Neural cell (in vitro differentiated cells): ENCODE results near the gene ITLN2. TPM values are rescaled to one million over a fixed set of nuclear protein-coding genes. Genes with fewer than 3 reads are reported as not detected.

Experiments
- H2AFZ ChIP-seq: fragments of 200-600, 300-800 bp; sonication (generic), shearing (Covaris generic); 2 replicates; pipeline ENCODE4 v1.6.0; 2014; ENCODE audit warnings: low read depth, mild to moderate bottlenecking, antibody characterized with exemption, low read length, moderate library complexity
- H3F3A ChIP-seq: fragments of 200-600 bp; shearing (Covaris generic); 2 replicates; pipeline ENCODE4 v1.6.1; 2016; ENCODE audit warnings: mild to moderate bottlenecking, moderate library complexity, mixed read lengths, antibody characterized with exemption, low read length; ENCODE audit not compliant: insufficient read depth, poor library complexity, severe bottlenecking
- H3K27ac ChIP-seq: fragments of 200-600, 300-800 bp; sonication (generic), shearing (Covaris generic); 2 replicates; pipeline ENCODE4 v1.5.1; 2014; ENCODE audit warnings: mild to moderate bottlenecking, low read length, moderate library complexity
- H3K27me3 ChIP-seq: fragments of 300-800, 200-600 bp; sonication (generic), shearing (Covaris generic); 2 replicates; pipeline ENCODE4 v1.6.0; 2014; ENCODE audit warnings: mild to moderate bottlenecking, low read depth, low read length, moderate library complexity; ENCODE audit not compliant: insufficient read depth
- H3K36me3 ChIP-seq: fragments of 300-800, 200-600 bp; sonication (generic), shearing (Covaris generic); 2 replicates; pipeline ENCODE4 v1.5.1; 2014; ENCODE audit warnings: mild to moderate bottlenecking, antibody characterized with exemption, low read length, moderate library complexity; ENCODE audit not compliant: insufficient read depth
- H3K4me2 ChIP-seq: fragments of 300-800, 200-600 bp; sonication (generic), shearing (Covaris generic); 2 replicates; pipeline ENCODE4 v1.6.0; 2014; ENCODE audit warnings: mild to moderate bottlenecking, low read length
- H3K4me3 ChIP-seq: fragments of 300-800, 200-600 bp; sonication (generic), shearing (Covaris generic); 2 replicates; pipeline ENCODE4 v1.5.1; 2014; ENCODE audit warnings: mild to moderate bottlenecking, low read length, moderate library complexity
- H3K79me2 ChIP-seq: fragments of 200-600 bp; shearing (Covaris generic); replicated peaks from 2 replicates; pipeline ENCODE4 v1.6.0; 2014; ENCODE audit warnings: mild to moderate bottlenecking, low read length, moderate library complexity; ENCODE audit not compliant: insufficient read depth
- H3K9ac ChIP-seq: fragments of 300-800, 200-600 bp; sonication (generic), shearing (Covaris generic); 2 replicates; pipeline ENCODE4 v1.6.1; 2016; ENCODE audit warnings: mild to moderate bottlenecking, low read length, mixed read lengths
- H3K9me2 ChIP-seq: fragments of 200-600 bp; shearing (Covaris generic); 2 replicates; pipeline ENCODE4 v1.6.1; 2016; ENCODE audit warnings: mild to moderate bottlenecking, low read length, mixed read lengths; ENCODE audit not compliant: insufficient read depth
- H3K9me3 ChIP-seq: fragments of 200-600, 300-800 bp; sonication (generic), shearing (Covaris generic); 2 replicates; pipeline ENCODE4 v1.6.1; 2016; ENCODE audit warnings: mild to moderate bottlenecking, mixed run types, low read length, moderate library complexity, mixed read lengths
- H4K20me1 ChIP-seq: fragments of 200-600 bp; shearing (Covaris generic); 2 replicates; pipeline ENCODE4 v1.6.1; 2016; ENCODE audit warnings: mild to moderate bottlenecking, mixed run types; ENCODE audit not compliant: insufficient read depth
- CTCF ChIP-seq: fragments of 450-650 bp; IDR thresholded peaks from 2 replicates; pipeline ENCODE4 v1.5.1; 2014; ENCODE audit warnings: antibody characterized with exemption, mild to moderate bottlenecking, moderate library complexity; ENCODE audit not compliant: poor library complexity, severe bottlenecking
- EP300 ChIP-seq: fragments of 450-650 bp; conservative IDR thresholded peaks from 2 replicates; pipeline ENCODE4 v1.6.1; 2014; ENCODE audit warnings: antibody characterized with exemption, mild to moderate bottlenecking, moderate library complexity; ENCODE audit not compliant: poor library complexity, severe bottlenecking
- EZH2 ChIP-seq: fragments of 200-600, 300-800 bp; shearing (Covaris generic), sonication (generic); IDR thresholded peaks from 2 replicates; pipeline ENCODE4 v1.6.1; 2014; ENCODE audit warnings: antibody characterized with exemption, low read length, borderline replicate concordance, mild to moderate bottlenecking; ENCODE audit not compliant: insufficient read depth, poor library complexity, severe bottlenecking
- MXI1 ChIP-seq: fragments of 450-650 bp; conservative IDR thresholded peaks from 2 replicates; pipeline ENCODE4 v1.6.1; 2014; ENCODE audit warnings: antibody characterized with exemption, mild to moderate bottlenecking; ENCODE audit not compliant: poor library complexity, severe bottlenecking
- POLR2AphosphoS5 ChIP-seq: IDR thresholded peaks from 2 replicates; pipeline ENCODE4 v1.6.1; 2012
- RAD21 ChIP-seq: fragments of 450-650 bp; conservative IDR thresholded peaks from 2 replicates; pipeline ENCODE4 v1.6.1; 2014; ENCODE audit warnings: antibody characterized with exemption, mild to moderate bottlenecking, moderate library complexity
- REST ChIP-seq: IDR thresholded peaks from 2 replicates; pipeline ENCODE4 v1.6.1; 2012; ENCODE audit warnings: borderline replicate concordance
- SMC3 ChIP-seq: fragments of 450-650 bp; conservative IDR thresholded peaks from 2 replicates; pipeline ENCODE4 v1.6.1; 2014; ENCODE audit warnings: antibody characterized with exemption, mild to moderate bottlenecking, moderate library complexity; ENCODE audit not compliant: poor library complexity
- TAF1 ChIP-seq: IDR thresholded peaks from 2 replicates; pipeline ENCODE4 v1.6.1; 2012; ENCODE audit warnings: low read depth
- polyA plus RNA-seq: library from polyadenylated mRNA; depleted of rRNA; stranded (reverse); fragments of >200 nt; gene quantifications from 2 replicates; pipeline ENCODE4 v1.2.3, GENCODE V29; 2014

The ITLN2 gene
- polyA plus RNA-seq, 1 donor from 2014 or later = not detected

GRCh38 chr1:160997323-160998038, 42.9 kb upstream of the ITLN2 start:
- Histone ChIP-seq H4K20me1 (no peaks in the 10 kb centered on the region), H2AFZ (no peak overlapping the region), H3K27ac (no peak overlapping the region), H3K27me3 (no peaks in the 10 kb centered on the region), H3K9ac (no peak overlapping the region), H3K9me2 (no peaks in the 10 kb centered on the region), H3K9me3 (no peaks in the 10 kb centered on the region), H3K4me3 (no peak overlapping the region), H3K79me2 (no peaks in the 10 kb centered on the region), H3F3A (no peaks in the 10 kb centered on the region), H3K4me2 (no peak overlapping the region), H3K36me3 (no peaks in the 10 kb centered on the region)
- TF ChIP-seq RAD21 (peak; percentile 12), REST (no peak), SMC3 (peak; percentile 15), TAF1 (no peak), MXI1 (no peak), EP300 (no peak), EZH2 (no peak), POLR2AphosphoS5 (no peak), CTCF (peak; percentile 8)

GRCh38 chr1:160996178-160996577, 41.6 kb upstream of the ITLN2 start:
- no peak overlapping the region for H2AFZ ChIP-seq
- H3K9me2 ChIP-seq = no peaks in the 10 kb centered on the region
- H3K27me3 ChIP-seq = no peaks in the 10 kb centered on the region
- no peaks in the 10 kb centered on the region for H3K79me2 ChIP-seq
- no peak overlapping the region for H3K4me2 ChIP-seq
- TF ChIP-seq EP300 (no peak), REST (no peak), MXI1 (no peak), RAD21 (no peak), POLR2AphosphoS5 (no peak), CTCF (no peak), TAF1 (no peak), SMC3 (no peak), EZH2 (no peak)
- no peaks in the 10 kb centered on the region for H3K36me3 ChIP-seq
- H4K20me1 ChIP-seq = no peaks in the 10 kb centered on the region
- no peak overlapping the region for H3K4me3 ChIP-seq
- no peaks in the 10 kb centered on the region for H3F3A ChIP-seq
- H3K27ac ChIP-seq = no peak overlapping the region
- no peak overlapping the region for H3K9ac ChIP-seq
- H3K9me3 ChIP-seq = no peaks in the 10 kb centered on the region
